ENCODE data around the gene HOXC13. TPM values are rescaled to one million over a fixed set of nuclear protein-coding genes. Genes with fewer than 3 reads are reported as not detected.

The HOXC13 gene
- total RNA-seq, 2 experiments from 2014 or later, result not detected

- intact Hi-C loops (cut with DNase I, micrococcal nuclease), result loop anchor here (2.0 to 5.0 kb wide), 3 partner anchors 37 to 199 kb away; partner anchors contain the start of gene HOXC12 (in 1 of the 2)
- ATAC-seq (ENCODE audit: poor library complexity), result peak; percentile 26
- peaks cover 98% of the 10 kb centered on the region for H3K27me3 Mint-ChIP-seq
- ChIA-PET CTCF (interaction anchor here (1.2 to 1.6 kb wide), 2 partner anchors 10 to 227 kb away, joined by 4 read pairs; no protein-coding TSS in a partner anchor), POLR2A (no interaction called here)
- H3K27ac Mint-ChIP-seq, result no peak overlapping the region
- peak in 3 of 14 experiments; percentile 40 to 66 (median 62) for DNase-seq
- H3K9me3 Mint-ChIP-seq, result no peaks in the 10 kb centered on the region
- no peaks in the 10 kb centered on the region for H3K36me3 Mint-ChIP-seq (ENCODE audit: low read depth)
- Histone ChIP-seq H3K36me3 (ENCODE audit: insufficient read depth, low read length) (no peaks in the 10 kb centered on the region), H3K4me3 (ENCODE audit: low read length) (no peak overlapping the region), H3K27me3 (ENCODE audit: control insufficient read depth in 1 of 2, insufficient read depth in 2 of 2, low read length in 2 of 2) (peaks cover 96 to 98% of the 10 kb centered on the region in 2 experiments), H3K4me1 (ENCODE audit: insufficient read depth, low read length) (peaks cover 41% of the 10 kb centered on the region), H3K9me3 (ENCODE audit: control insufficient read depth in 1 of 2, insufficient read depth in 1 of 2, low read length in 2 of 2) (peaks cover 7 to 51% of the 10 kb centered on the region in 2 experiments), H3K27ac (ENCODE audit: low read depth in 1 of 2, low read length in 2 of 2) (no peak overlapping the region)
- peaks cover 40% of the 10 kb centered on the region for H3K4me1 Mint-ChIP-seq (ENCODE audit: low read depth)
- peak overlapping the region; percentile 11 for H3K4me3 Mint-ChIP-seq
- TF ChIP-seq, protein P1, sequence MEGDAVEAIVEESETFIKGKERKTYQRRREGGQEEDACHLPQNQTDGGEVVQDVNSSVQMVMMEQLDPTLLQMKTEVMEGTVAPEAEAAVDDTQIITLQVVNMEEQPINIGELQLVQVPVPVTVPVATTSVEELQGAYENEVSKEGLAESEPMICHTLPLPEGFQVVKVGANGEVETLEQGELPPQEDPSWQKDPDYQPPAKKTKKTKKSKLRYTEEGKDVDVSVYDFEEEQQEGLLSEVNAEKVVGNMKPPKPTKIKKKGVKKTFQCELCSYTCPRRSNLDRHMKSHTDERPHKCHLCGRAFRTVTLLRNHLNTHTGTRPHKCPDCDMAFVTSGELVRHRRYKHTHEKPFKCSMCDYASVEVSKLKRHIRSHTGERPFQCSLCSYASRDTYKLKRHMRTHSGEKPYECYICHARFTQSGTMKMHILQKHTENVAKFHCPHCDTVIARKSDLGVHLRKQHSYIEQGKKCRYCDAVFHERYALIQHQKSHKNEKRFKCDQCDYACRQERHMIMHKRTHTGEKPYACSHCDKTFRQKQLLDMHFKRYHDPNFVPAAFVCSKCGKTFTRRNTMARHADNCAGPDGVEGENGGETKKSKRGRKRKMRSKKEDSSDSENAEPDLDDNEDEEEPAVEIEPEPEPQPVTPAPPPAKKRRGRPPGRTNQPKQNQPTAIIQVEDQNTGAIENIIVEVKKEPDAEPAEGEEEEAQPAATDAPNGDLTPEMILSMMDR (IDR thresholded peaks at IDR 0.05), result no peak
Measured at GRCh38 chr12:53989227-53990113, 50.8 kb downstream of the HOXC13 start.

- Mint-ChIP-seq H3K9me3 (no peaks in the 10 kb centered on the region), H3K27me3 (peaks cover 98% of the 10 kb centered on the region), H3K4me3 (no peak overlapping the region), H3K36me3 (ENCODE audit: low read depth) (no peaks in the 10 kb centered on the region), H3K4me1 (ENCODE audit: low read depth) (peaks cover 41% of the 10 kb centered on the region), H3K27ac (no peak overlapping the region)
- Histone ChIP-seq H3K36me3 (ENCODE audit: insufficient read depth, low read length) (no peaks in the 10 kb centered on the region), H3K27ac (ENCODE audit: low read depth in 1 of 2, low read length in 2 of 2) (no peak overlapping the region), H3K4me3 (ENCODE audit: low read length) (no peak overlapping the region), H3K4me1 (ENCODE audit: insufficient read depth, low read length) (peaks cover 42% of the 10 kb centered on the region), H3K27me3 (ENCODE audit: control insufficient read depth in 1 of 2, insufficient read depth in 2 of 2, low read length in 2 of 2) (peaks cover 98 to 100% of the 10 kb centered on the region in 2 experiments), H3K9me3 (ENCODE audit: control insufficient read depth in 1 of 2, insufficient read depth in 1 of 2, low read length in 2 of 2) (peaks cover 7 to 51% of the 10 kb centered on the region in 2 experiments)
- ATAC-seq (ENCODE audit: poor library complexity) (no peak), DNase-seq (no peak)
- ChIA-PET POLR2A (no interaction called here), CTCF (interaction anchor here (1.2 to 1.3 kb wide), 2 partner anchors 11 to 15 kb away, joined by 4 to 5 read pairs; no protein-coding TSS in a partner anchor)
- intact Hi-C loops (cut with DNase I, micrococcal nuclease), result no loop called here
- TF ChIP-seq, protein P1 (IDR thresholded peaks at IDR 0.05), result no peak
Measured at GRCh38 chr12:53990311-53991076, 51.9 kb downstream of the HOXC13 start.

DNA sequence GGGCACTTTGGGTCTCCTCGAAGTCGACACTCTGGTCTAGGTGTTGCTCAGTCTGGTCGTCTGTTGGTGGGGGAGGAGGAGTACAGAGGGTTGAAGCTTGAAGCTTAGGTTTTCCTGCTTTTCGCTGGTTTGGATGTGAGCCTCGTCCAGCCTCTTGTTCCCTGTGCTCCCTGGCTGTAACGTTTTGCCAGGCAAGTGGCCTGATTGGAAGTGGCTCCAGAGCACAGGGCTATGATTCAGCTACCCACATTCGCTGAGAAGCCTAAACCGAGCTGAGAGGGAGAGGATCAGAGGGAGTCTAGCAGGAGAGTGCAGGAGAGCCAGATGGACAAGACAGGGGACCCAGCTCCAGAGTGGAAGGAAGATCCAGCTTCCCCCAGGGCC is 52.4 kb downstream of the HOXC13 start:
- no peak overlapping the region for H3K4me3 Mint-ChIP-seq
- CTCF ChIA-PET, result interaction anchor here (1.2 to 1.3 kb wide), 2 partner anchors 12 to 15 kb away, joined by 4 to 5 read pairs; no protein-coding TSS in a partner anchor

More for the DNA sequence above, 52.4 kb downstream of the HOXC13 start:
- H3K9me3 Mint-ChIP-seq, result no peaks in the 10 kb centered on the region
- intact Hi-C loops (cut with DNase I, micrococcal nuclease), result no loop called here
- H3K4me3 ChIP-seq (ENCODE audit: low read length), result no peak overlapping the region
- no peaks in the 10 kb centered on the region for H3K36me3 ChIP-seq (ENCODE audit: insufficient read depth, low read length)
- H3K36me3 Mint-ChIP-seq (ENCODE audit: low read depth), result no peaks in the 10 kb centered on the region
- POLR2A ChIA-PET, result no interaction called here
- DNase-seq (no peak), ATAC-seq (ENCODE audit: poor library complexity) (no peak)
- H3K27me3 ChIP-seq (ENCODE audit: control insufficient read depth in 1 of 2, insufficient read depth in 2 of 2, low read length in 2 of 2), result peaks cover 98 to 100% of the 10 kb centered on the region in 2 experiments
- H3K27ac Mint-ChIP-seq, result no peak overlapping the region
- TF ChIP-seq, protein P1 (IDR thresholded peaks at IDR 0.05), result no peak
- H3K9me3 ChIP-seq (ENCODE audit: control insufficient read depth in 1 of 2, insufficient read depth in 1 of 2, low read length in 2 of 2), result peaks cover 7 to 50% of the 10 kb centered on the region in 2 experiments
- no peak overlapping the region for H3K27ac ChIP-seq (ENCODE audit: low read depth in 1 of 2, low read length in 2 of 2)
- H3K4me1 ChIP-seq (ENCODE audit: insufficient read depth, low read length), result peaks cover 42% of the 10 kb centered on the region
- H3K27me3 Mint-ChIP-seq, result peaks cover 100% of the 10 kb centered on the region
- peaks cover 45% of the 10 kb centered on the region for H3K4me1 Mint-ChIP-seq (ENCODE audit: low read depth)

Data from CD4-positive, alpha-beta T cell (primary cell).